Measurements from ENCODE around the gene CYP27B1. TPM values are rescaled to one million over a fixed set of nuclear protein-coding genes. Genes with fewer than 3 reads are reported as not detected.

The CYP27B1 gene
- total and polyA plus RNA-seq, 9 of the 15 experiments (the other 6 are each of a cell fraction or from before 2014, with no cell fraction given) = 0.18 to 4.2 (median 1.8) TPM

GRCh38 chr12:57782608-57783465 lies 16.0 kb upstream of the CYP27B1 start, which contains the start of gene TSFM (continued):
- no peak for TF ChIP-seq DACH1 (IDR thresholded peaks at IDR 0.05; ENCODE audit: partially characterized antibody)
- no peak for TF ChIP-seq SMAD3 (CRISPR knock-in tag; conservative IDR thresholded peaks at IDR 0.05)
- TF ChIP-seq HNRNPUL1 (IDR thresholded peaks at IDR 0.05; ENCODE audit: low read length) = no peak
- 0 out of 4 replicates have a peak, but pooled peaks of 1 of the 2 experiments have one; percentile 16 for TF ChIP-seq FOXA3 (CRISPR knock-in tag; conservative IDR thresholded peaks at IDR 0.05 in 1 of 2, IDR thresholded peaks at IDR 0.05 in 1 of 2)
- TF ChIP-seq CBX2 (IDR thresholded peaks at IDR 0.05; ENCODE audit: insufficient read depth, low read length, poor library complexity, severe bottlenecking) = no peak
- no peak for TF ChIP-seq ARHGAP35 (IDR thresholded peaks at IDR 0.05; ENCODE audit: partially characterized antibody)
- no peak for TF ChIP-seq FOXA1 (IDR thresholded peaks at IDR 0.05; ENCODE audit: borderline replicate concordance)
- TF ChIP-seq SOX6 (IDR thresholded peaks at IDR 0.05) = peak; percentile 71; the same call in 1 of the 2 replicates
- no peak for TF ChIP-seq RREB1 (CRISPR knock-in tag; IDR thresholded peaks at IDR 0.05)
- peak; percentile 59 for TF ChIP-seq ATF1 (CRISPR knock-in tag; IDR thresholded peaks at IDR 0.05)
- TF ChIP-seq ATF1 (tag; IDR thresholded peaks at IDR 0.05) = peak; percentile 95
- peak; percentile 62 for TF ChIP-seq POLR2H (tag; IDR thresholded peaks at IDR 0.05; ENCODE audit: low read depth)
- TF ChIP-seq FOXJ2 (tag; IDR thresholded peaks at IDR 0.05) = peak; percentile 56; the same call in 1 of the 2 replicates
- no peak for TF ChIP-seq SRSF7 (optimal IDR thresholded peaks at IDR 0.05; ENCODE audit: low read depth, low read length)
